HepG2 (cell line): Measurements from ENCODE around the gene KAT6B. TPM values are rescaled to one million over a fixed set of nuclear protein-coding genes. Genes with fewer than 3 reads are reported as not detected.

Experiments used
- ATAC-seq: fragments of 200-7000 bp; cut with Tn5 transposase; 3 replicates; pipeline ENCODE4 v1.9.1; 2020; ENCODE audit warnings: mild to moderate bottlenecking, moderate library complexity
- BruUV-seq: library from RNA; stranded (reverse); fragments of 400-500 nt; replicated peaks from 2 replicates; lab custom pipeline; 2021; lab: Mats Ljungman, UMichigan
- CTCF ChIA-PET: fragments of 300-600 bp; formaldehyde crosslinking; extraction: SDS; loops from one replicate; lab custom pipeline; 2021; ENCODE audit warnings: low total read pairs, inconsistent platforms, low intra/inter-chr PET ratio; lab: Yijun Ruan, JAX
- POLR2A ChIA-PET: fragments of 350-600 bp; sonication (Branson Sonifier 250); formaldehyde crosslinking; loops from one replicate; lab custom pipeline; 2020; ENCODE audit warnings: antibody characterized with exemption, inconsistent platforms; lab: Yijun Ruan, JAX
- DNase-seq: peaks from one replicate; pipeline ENCODE4 v3.0.0-alpha.2; 2015; ENCODE audit warnings: low spot score
- FAIRE-seq: peaks from 3 replicates; lab custom pipeline; 2011; peaks lifted over from hg19 to GRCh38; lab: Jason Lieb, UNC
- H2AFZ ChIP-seq: one replicate; pipeline ENCODE4 v1.6.1; 2011; ENCODE audit warnings: low read length, inconsistent platforms
- H3K27ac ChIP-seq: fragments of 300-600 bp; 3 replicates; pipeline ENCODE4 v1.8.0; 2011; ENCODE audit warnings: mixed run types, mild to moderate bottlenecking, mixed read lengths, low read length, inconsistent platforms; ENCODE audit not compliant: insufficient read depth; ENCODE audit errors: extremely low read length
- H3K27me3 ChIP-seq, 2 experiments: fragments of 200-600 bp in 1 of 2; 2 replicates in 1 of 2; 3 replicates in 1 of 2; pipeline versions ENCODE4 v1.6.0 to v1.8.0; 2011; ENCODE audit warnings: low read length in 2 of 2, mild to moderate bottlenecking in 2 of 2, moderate library complexity in 2 of 2, inconsistent platforms in 1 of 2; ENCODE audit not compliant: insufficient read depth in 2 of 2, control insufficient read depth in 1 of 2
- H3K36me3 ChIP-seq, 2 experiments: fragments of 200-600 bp in 1 of 2; replicated peaks in 1 of 2; 2 replicates in 1 of 2; 3 replicates in 1 of 2; pipeline versions ENCODE4 v1.5.1 to v1.8.0; 2011; ENCODE audit warnings: low read length in 2 of 2, inconsistent platforms in 1 of 2; ENCODE audit not compliant: insufficient read depth in 2 of 2, control insufficient read depth in 1 of 2
- H3K4me1 ChIP-seq: 2 replicates; pipeline ENCODE4 v1.5.1; 2012; ENCODE audit warnings: low read length, inconsistent platforms; ENCODE audit not compliant: insufficient read depth
- H3K4me2 ChIP-seq: 2 replicates; pipeline ENCODE4 v1.6.0; 2011; ENCODE audit warnings: low read depth, low read length, inconsistent platforms
- H3K4me3 ChIP-seq, 3 experiments: fragments of 200-600 bp in 1 of 3; sonication (generic), shearing (Covaris generic) in 1 of 3; replicated peaks in 1 of 3; 2 replicates each; pipeline ENCODE4 v1.5.1; 2011 to 2016; ENCODE audit warnings: low read length in 3 of 3, inconsistent platforms in 2 of 3, low read depth in 2 of 3, mild to moderate bottlenecking in 2 of 3, control low read depth in 1 of 3, mixed read lengths in 1 of 3; ENCODE audit not compliant: insufficient read depth in 1 of 3
- H3K79me2 ChIP-seq: one replicate; pipeline ENCODE4 v1.6.1; 2011; ENCODE audit warnings: low read length, inconsistent platforms; ENCODE audit not compliant: insufficient read depth
- H3K9ac ChIP-seq: 2 replicates; pipeline ENCODE4 v1.6.0; 2011; ENCODE audit warnings: mild to moderate bottlenecking, low read depth, low read length, inconsistent platforms; ENCODE audit not compliant: insufficient read depth
- H3K9me3 ChIP-seq: 2 replicates; pipeline ENCODE4 v1.5.1; 2012; ENCODE audit warnings: mild to moderate bottlenecking, low read length
- H4K20me1 ChIP-seq: 2 replicates; pipeline ENCODE4 v1.6.0; 2011; ENCODE audit warnings: inconsistent platforms, mild to moderate bottlenecking, low read length, moderate library complexity; ENCODE audit not compliant: insufficient read depth
- CBFB ChIP-seq: sonication (generic); formaldehyde crosslinking; IDR thresholded peaks from 2 replicates; pipeline ENCODE4 v1.4.0; 2020; ENCODE audit warnings: missing genetic modification reagents
- ETV6 ChIP-seq: sonication (generic); formaldehyde crosslinking; conservative IDR thresholded peaks from 2 replicates; pipeline ENCODE4 v1.4.0; 2020; ENCODE audit warnings: missing genetic modification reagents
- FOXP4 ChIP-seq: sonication (generic); formaldehyde crosslinking; IDR thresholded peaks from 2 replicates; pipeline ENCODE4 v1.4.0; 2020; ENCODE audit warnings: missing genetic modification reagents
- KLF16 ChIP-seq, 2 experiments: sonication (generic) in 1 of 2; formaldehyde crosslinking in 1 of 2; IDR thresholded peaks; 2 replicates each; pipeline versions ENCODE4 v1.6.1 to v1.8.0; 2016 to 2023; ENCODE audit warnings: missing genetic modification reagents in 2 of 2, missing compliant biosample characterization in 1 of 2
- MTA1 ChIP-seq: sonication (generic); formaldehyde crosslinking; IDR thresholded peaks from 2 replicates; pipeline ENCODE4 v1.4.0; 2020; ENCODE audit warnings: missing genetic modification reagents, mild to moderate bottlenecking, borderline replicate concordance
- SSRP1 ChIP-seq: IDR thresholded peaks from 2 replicates; pipeline ENCODE4 v1.6.1; 2016; ENCODE audit warnings: control low read depth
- TBX3 ChIP-seq: fragments of 450-650 bp; IDR thresholded peaks from 2 replicates; pipeline ENCODE4 v1.6.1; 2017; ENCODE audit warnings: antibody characterized with exemption, mild to moderate bottlenecking, inconsistent platforms, borderline replicate concordance
- ZNF33A ChIP-seq: sonication (generic); formaldehyde crosslinking; IDR thresholded peaks from 2 replicates; pipeline ENCODE4 v1.5.1; 2020; ENCODE audit warnings: missing genetic modification reagents, mild to moderate bottlenecking, moderate library complexity, borderline replicate concordance
- ZNF343 ChIP-seq: sonication (generic); formaldehyde crosslinking; IDR thresholded peaks from 2 replicates; pipeline ENCODE4 v1.4.0; 2020; ENCODE audit warnings: mild to moderate bottlenecking, missing genetic modification reagents
- ZNF614 ChIP-seq: IDR thresholded peaks from 2 replicates; pipeline ENCODE4 v1.6.1; 2018; ENCODE audit warnings: missing biosample characterization, missing genetic modification reagents, inconsistent platforms, borderline replicate concordance
- WGBS: methylation state at CpG from one replicate; pipeline ENCODE4 v1.1.6; 2017; ENCODE audit warnings: low lambda C conversion rate; 5-methylcytosine and 5-hydroxymethylcytosine counted together
- in situ Hi-C: cut with HindIII; loops from 2 replicates; pipeline ENCODE4 v1.10.0; 2017; ENCODE audit warnings: low pct_unique_long_range_greater_than_20kb; ENCODE audit not compliant: extremely low pct_ligation_motif_present
- intact Hi-C: fragments of 100-400 bp; cut with micrococcal nuclease; formaldehyde crosslinking; loops from one replicate; pipeline ENCODE4 v1.10.0; 2022; ENCODE audit not compliant: unreplicated experiment
- polyA plus RNA-seq, 8 experiments: library from polyadenylated mRNA; depleted of rRNA in 3 of 8; stranded (reverse) in 7 of 8; unstranded in 1 of 8; fragments of >200 nt; fragmentation: Illumina TruSeq in 4 of 8; extraction: Trizol in 4 of 8; gene quantifications; 2 replicates each; pipeline versions ENCODE4 v1.2.1 to v1.2.3, GENCODE V29; 2011 to 2016; ENCODE audit warnings: low read depth in 4 of 8, missing spikeins in 1 of 8, mixed read lengths in 1 of 8; ENCODE audit not compliant: insufficient read depth in 1 of 8
- total RNA-seq, 5 experiments: library from RNA; depleted of rRNA; stranded (reverse); fragments of >200 nt; fragmentation: Illumina TruSeq; extraction: Trizol; gene quantifications; 2 replicates each; pipeline ENCODE4 v1.2.3, GENCODE V29; 2016; ENCODE audit warnings: low read depth in 1 of 5

Gene KAT6B
- total and polyA plus RNA-seq, 2 of the 13 experiments (the other 11 are each of a cell fraction or from before 2014, with no cell fraction given) = 3.0 to 9.5 TPM

- Histone ChIP-seq H4K20me1 (no peaks in the 10 kb centered on the region), H3K27ac (no peak overlapping the region), H2AFZ (no peak overlapping the region), H3K4me3 (no peak overlapping the region), H3K36me3 (no peaks in the 10 kb centered on the region), H3K9ac (no peak overlapping the region), H3K79me2 (peaks cover 3% of the 10 kb centered on the region), H3K27me3 (no peaks in the 10 kb centered on the region), H3K4me2 (no peak overlapping the region), H3K4me1 (peaks cover 27% of the 10 kb centered on the region), H3K9me3 (no peaks in the 10 kb centered on the region)
- no peak for ATAC-seq
- BruUV-seq = no TSS peak
- FAIRE-seq = no peak
- 93% methylated on average over 1 of the region's 1 CpG for WGBS
- intact Hi-C loops = no loop called here
- ChIA-PET CTCF (no interaction called here), POLR2A (no interaction called here)
- DNase-seq = no peak
- in situ Hi-C loops = no loop called here
- no peak for TF ChIP-seq FOXP4 (CRISPR knock-in tag)
- no peak for TF ChIP-seq MTA1 (CRISPR knock-in tag)
- TF ChIP-seq SSRP1 = no peak
- TF ChIP-seq ZNF33A (CRISPR knock-in tag) = no peak
- TF ChIP-seq CBFB (CRISPR knock-in tag) = no peak
- no peak for TF ChIP-seq KLF16 (CRISPR knock-in tag; IDR thresholded peaks at IDR 0.05)
- no peak for TF ChIP-seq ETV6
These were observed 98.9 kb downstream of the KAT6B start for GRCh38 chr10:74925291-74925690.

- BruUV-seq = no TSS peak
- H3K4me2 ChIP-seq = no peak overlapping the region
- DNase-seq = no peak
- no peak for ATAC-seq
- no peak for TF ChIP-seq TBX3
- TF ChIP-seq MTA1 (CRISPR knock-in tag) = no peak
- no peak for TF ChIP-seq ZNF343 (CRISPR knock-in tag)
- TF ChIP-seq ZNF614 (CRISPR knock-in tag) = no peak
- H3K27ac ChIP-seq = no peak overlapping the region
- CTCF ChIA-PET = no interaction called here
- H3K4me1 ChIP-seq = peaks cover 27% of the 10 kb centered on the region
- no peak overlapping the region for H2AFZ ChIP-seq
- intact Hi-C loops (loop anchor here (1.0 kb wide), 1 partner anchor 12 kb away; no protein-coding TSS in a partner anchor), in situ Hi-C loops (no loop called here)
- H3K36me3 ChIP-seq = no peaks in the 10 kb centered on the region
- POLR2A ChIA-PET = no interaction called here
- no peak overlapping the region for H3K4me3 ChIP-seq
- no peaks in the 10 kb centered on the region for H3K9me3 ChIP-seq
- peaks cover 3% of the 10 kb centered on the region for H3K79me2 ChIP-seq
- H3K27me3 ChIP-seq = no peaks in the 10 kb centered on the region
- WGBS = 100% methylated on average over 4 of the region's 4 CpGs
- no peak overlapping the region for H3K9ac ChIP-seq
- no peak for FAIRE-seq
- H4K20me1 ChIP-seq = no peaks in the 10 kb centered on the region
These were observed 99.3 kb downstream of the KAT6B start for GRCh38 chr10:74925708-74926107.
